ENCODE measurements around the gene ARL6IP4. TPM values are rescaled to one million over a fixed set of nuclear protein-coding genes. Genes with fewer than 3 reads are reported as not detected.

The ARL6IP4 gene
- total and polyA plus RNA-seq, 2 donors from 2014 or later: 168 to 362 TPM

GRCh38 chr12:122968104-122968503 is 12.4 kb upstream of the ARL6IP4 start:
- Histone ChIP-seq H3K4me3 (ENCODE audit: low read length in 3 of 3) (no peak overlapping the region), H3K36me3 (ENCODE audit: control insufficient read depth in 2 of 3, insufficient read depth in 3 of 3, low read length in 3 of 3) (no peaks in the 10 kb centered on the region), H3K4me1 (ENCODE audit: control insufficient read depth in 2 of 3, insufficient read depth in 2 of 3, low read depth in 1 of 3, low read length in 3 of 3) (peaks cover 0 to 21% (median 13%) of the 10 kb centered on the region in 3 donors), H3K27me3 (ENCODE audit: control insufficient read depth, insufficient read depth, low read length) (no peaks in the 10 kb centered on the region), H3K27ac (ENCODE audit: low read depth in 2 of 2, low read length in 2 of 2) (no peak overlapping the region), H3K9me3 (ENCODE audit: control insufficient read depth in 2 of 3, insufficient read depth in 1 of 3, low read length in 3 of 3) (no peaks in the 10 kb centered on the region), H3K9ac (ENCODE audit: low read length in 3 of 3) (no peak overlapping the region)
- DNase-seq (no peak), FAIRE-seq (no peak)
- intact Hi-C loops (cut with DNase I): no loop called here
- no peak for TF ChIP-seq CTCF (IDR thresholded peaks at IDR 0.05; ENCODE audit: borderline replicate concordance, extremely low read depth, insufficient read depth)

GRCh38 chr12:122969676-122970075 is 10.8 kb upstream of the ARL6IP4 start:
- DNase-seq (no peak), FAIRE-seq (no peak)
- Histone ChIP-seq H3K27me3 (ENCODE audit: control insufficient read depth, insufficient read depth, low read length) (no peaks in the 10 kb centered on the region), H3K9ac (ENCODE audit: low read length in 3 of 3) (no peak overlapping the region), H3K27ac (ENCODE audit: low read depth in 2 of 2, low read length in 2 of 2) (no peak overlapping the region), H3K36me3 (ENCODE audit: control insufficient read depth in 2 of 3, insufficient read depth in 3 of 3, low read length in 3 of 3) (no peaks in the 10 kb centered on the region), H3K4me1 (ENCODE audit: control insufficient read depth in 2 of 3, insufficient read depth in 2 of 3, low read depth in 1 of 3, low read length in 3 of 3) (peaks cover 0 to 13% (median 5%) of the 10 kb centered on the region in 3 donors), H3K4me3 (ENCODE audit: low read length in 3 of 3) (no peak overlapping the region), H3K9me3 (ENCODE audit: control insufficient read depth in 2 of 3, insufficient read depth in 1 of 3, low read length in 3 of 3) (no peaks in the 10 kb centered on the region)
- no peak for TF ChIP-seq CTCF (IDR thresholded peaks at IDR 0.05; ENCODE audit: borderline replicate concordance, extremely low read depth, insufficient read depth)
- intact Hi-C loops (cut with DNase I): no loop called here

- peak overlapping the region; percentile 57 to 90 (median 88) for H3K9ac ChIP-seq (ENCODE audit: low read length in 3 of 3)
- H3K27ac ChIP-seq (ENCODE audit: low read depth in 2 of 2, low read length in 2 of 2): peak overlapping the region; percentile 94 to 99
- H3K27me3 ChIP-seq (ENCODE audit: control insufficient read depth, insufficient read depth, low read length): no peaks in the 10 kb centered on the region
- TF ChIP-seq CTCF (IDR thresholded peaks at IDR 0.05; ENCODE audit: borderline replicate concordance, extremely low read depth, insufficient read depth): no peak
- DNase-seq (peak; percentile 99 to 100 (median 99)), FAIRE-seq (peak; percentile 30)
- intact Hi-C loops (cut with DNase I): no loop called here
- H3K9me3 ChIP-seq (ENCODE audit: control insufficient read depth in 2 of 3, insufficient read depth in 1 of 3, low read length in 3 of 3): no peaks in the 10 kb centered on the region
- peaks cover 0 to 3% (median 0%) of the 10 kb centered on the region in 3 donors for H3K36me3 ChIP-seq (ENCODE audit: control insufficient read depth in 2 of 3, insufficient read depth in 3 of 3, low read length in 3 of 3)
- peak overlapping the region; percentile 91 to 98 (median 96) for H3K4me3 ChIP-seq (ENCODE audit: low read length in 3 of 3)
- H3K4me1 ChIP-seq (ENCODE audit: control insufficient read depth in 2 of 3, insufficient read depth in 2 of 3, low read depth in 1 of 3, low read length in 3 of 3): peaks cover 0 to 22% (median 7%) of the 10 kb centered on the region in 3 donors
Observed at GRCh38 chr12:122974274-122974891, 6.1 kb upstream of the ARL6IP4 start.
